CD4-positive, CD25-positive, alpha-beta regulatory T cell (primary cell): ENCODE measurements around the gene CRACR2B. TPM values are rescaled to one million over a fixed set of nuclear protein-coding genes. Genes with fewer than 3 reads are reported as not detected.
A peak's percentile ranks its signal among the peaks of the same experiment; 100 is the strongest.

ENCODE experiments used
- ATAC-seq, 2 donors: fragments of 150-1000 bp; cut with Tn5 transposase; one replicate each; pipeline ENCODE4 v1.10.0; 2021; ENCODE audit warnings: low read depth in 2 of 2, moderate number of reproducible peaks in 2 of 2, moderate library complexity in 1 of 2
- DNase-seq, 3 donors: peaks; one replicate each; pipeline versions ENCODE4 v3.0.0 to v3.0.0-alpha.2; 2012 to 2022; ENCODE audit warnings: mixed read lengths in 1 of 3
- H3K27ac ChIP-seq: one replicate; pipeline ENCODE4 v1.7.0; 2013; ENCODE audit warnings: mild to moderate bottlenecking, low read length; ENCODE audit not compliant: insufficient read depth, poor library complexity, severe bottlenecking
- H3K27me3 ChIP-seq: one replicate; pipeline ENCODE4 v1.7.0; 2013; ENCODE audit warnings: low read length; ENCODE audit not compliant: control insufficient read depth, insufficient read depth
- H3K36me3 ChIP-seq: one replicate; pipeline ENCODE4 v1.7.0; 2013; ENCODE audit warnings: mild to moderate bottlenecking, low read length, moderate library complexity; ENCODE audit not compliant: control insufficient read depth, insufficient read depth
- H3K4me1 ChIP-seq: 2 replicates; pipeline ENCODE4 v1.7.0; 2013; ENCODE audit warnings: mild to moderate bottlenecking, low read length; ENCODE audit not compliant: insufficient read depth, control insufficient read depth, poor library complexity, severe bottlenecking
- H3K4me3 ChIP-seq: one replicate; pipeline ENCODE4 v1.7.0; 2013; ENCODE audit warnings: low read depth, mild to moderate bottlenecking, low read length, moderate library complexity
- H3K9me3 ChIP-seq, 2 experiments: 1 replicate in 1 of 2; 2 replicates in 1 of 2; pipeline ENCODE4 v1.7.0; 2013; ENCODE audit warnings: low read length in 2 of 2, mild to moderate bottlenecking in 1 of 2, moderate library complexity in 1 of 2; ENCODE audit not compliant: control insufficient read depth in 2 of 2
- H3K27ac Mint-ChIP-seq, 3 donors: one replicate each; pipeline ENCODE4 v1.8.0; 2020 to 2022; ENCODE audit warnings: mild to moderate bottlenecking in 3 of 3, mixed read lengths in 3 of 3, moderate library complexity in 2 of 3
- H3K27me3 Mint-ChIP-seq: one replicate; pipeline ENCODE4 v1.8.0; 2022; ENCODE audit warnings: mild to moderate bottlenecking, mixed read lengths
- H3K36me3 Mint-ChIP-seq: one replicate; pipeline ENCODE4 v1.8.0; 2020; ENCODE audit warnings: mixed read lengths
- H3K4me1 Mint-ChIP-seq, 4 donors: one replicate each; pipeline ENCODE4 v1.8.0; 2020 to 2022; ENCODE audit warnings: mixed read lengths in 4 of 4, mild to moderate bottlenecking in 1 of 4
- H3K4me3 Mint-ChIP-seq, 4 donors: one replicate each; pipeline ENCODE4 v1.8.0; 2020 to 2022; ENCODE audit warnings: mild to moderate bottlenecking in 4 of 4, mixed read lengths in 4 of 4, moderate library complexity in 3 of 4
- H3K9me3 Mint-ChIP-seq, 7 donors: one replicate each; pipeline ENCODE4 v1.8.0; 2020 to 2022; ENCODE audit warnings: mixed read lengths in 7 of 7, mild to moderate bottlenecking in 3 of 7, moderate library complexity in 2 of 7
- polyA plus RNA-seq, 4 donors: library from polyadenylated mRNA; unstranded; fragments of 300-500 nt; fragmentation: Illumina TruSeq; gene quantifications; one replicate each; pipeline ENCODE4 v1.2.3, GENCODE V29; 2021
- total RNA-seq: library from RNA; stranded (reverse); gene quantifications from one replicate; pipeline ENCODE4 v1.2.3, GENCODE V29; 2022

The CRACR2B gene
- total and polyA plus RNA-seq, 5 donors from 2014 or later: 0.11 to 1.2 (median 0.21) TPM; not detected in 1

GRCh38 chr11:797296-798092 lies 30.2 kb upstream of the CRACR2B start:
- Mint-ChIP-seq H3K27me3 (no peaks in the 10 kb centered on the region), H3K9me3 (no peaks in the 10 kb centered on the region), H3K4me3 (peak overlapping the region; percentile 90 to 99 (median 96)), H3K4me1 (peaks cover 0 to 17% (median 3%) of the 10 kb centered on the region in 4 donors), H3K27ac (peak overlapping the region; percentile 80 to 91 (median 87)), H3K36me3 (no peaks in the 10 kb centered on the region)
- Histone ChIP-seq H3K4me1 (peaks cover 38% of the 10 kb centered on the region), H3K27ac (peak overlapping the region; percentile 92), H3K4me3 (peak overlapping the region; percentile 55), H3K36me3 (peaks cover 8% of the 10 kb centered on the region), H3K27me3 (no peaks in the 10 kb centered on the region), H3K9me3 (no peaks in the 10 kb centered on the region)
- peak; percentile 69 to 84 (median 75) for DNase-seq
- ATAC-seq: peak; percentile 46 to 52

GRCh38 chr11:798093-798713 lies 29.5 kb upstream of the CRACR2B start, which contains the start of gene SLC25A22:
Gene SLC25A22 (minus strand): TSS chr11:798281. CDS start chr11:795006, 3,275 bp downstream.
- Mint-ChIP-seq H3K27ac (peak within 1 kb of the TSS; percentile 80 to 91 (median 87)), H3K9me3 (no peaks in the 10 kb centered on the region), H3K4me1 (peaks cover 0 to 19% (median 3%) of the 10 kb centered on the region in 4 donors), H3K27me3 (no peaks in the 10 kb centered on the region), H3K36me3 (no peaks in the 10 kb centered on the region), H3K4me3 (peak within 1 kb of the TSS; percentile 90 to 99 (median 96))
- peak within 1 kb of the TSS; percentile 92 for H3K27ac ChIP-seq
- peaks cover 8% of the 10 kb centered on the region for H3K36me3 ChIP-seq
- ATAC-seq (peak; percentile 72 to 77), DNase-seq (peak; percentile 76 to 86 (median 86))
- H3K9me3 ChIP-seq: no peaks in the 10 kb centered on the region
- H3K4me3 ChIP-seq: peak within 1 kb of the TSS; percentile 55
- no peaks in the 10 kb centered on the region for H3K27me3 ChIP-seq
- peaks cover 41% of the 10 kb centered on the region for H3K4me1 ChIP-seq

- ATAC-seq: no peak
Measured at GRCh38 chr11:799641-800316, 27.9 kb upstream of the CRACR2B start.

GRCh38 chr11:800473-800872 lies 27.2 kb upstream of the CRACR2B start:
- no peak overlapping the region for H3K4me3 Mint-ChIP-seq
- no peaks in the 10 kb centered on the region for H3K27me3 Mint-ChIP-seq
- Histone ChIP-seq H3K4me3 (no peak overlapping the region), H3K4me1 (peaks cover 54% of the 10 kb centered on the region), H3K9me3 (no peaks in the 10 kb centered on the region), H3K27ac (no peak overlapping the region), H3K27me3 (no peaks in the 10 kb centered on the region), H3K36me3 (no peaks in the 10 kb centered on the region)
- peaks cover 0 to 28% (median 3%) of the 10 kb centered on the region in 4 donors for H3K4me1 Mint-ChIP-seq
- no peak overlapping the region for H3K27ac Mint-ChIP-seq
- no peaks in the 10 kb centered on the region for H3K9me3 Mint-ChIP-seq
- no peaks in the 10 kb centered on the region for H3K36me3 Mint-ChIP-seq
- no peak for ATAC-seq
- no peak for DNase-seq

More at GRCh38 chr11:799641-800316, 27.9 kb upstream of the CRACR2B start:
- Mint-ChIP-seq H3K27me3 (no peaks in the 10 kb centered on the region), H3K9me3 (no peaks in the 10 kb centered on the region), H3K4me3 (no peak overlapping the region), H3K27ac (no peak overlapping the region), H3K36me3 (no peaks in the 10 kb centered on the region), H3K4me1 (peaks cover 0 to 27% (median 3%) of the 10 kb centered on the region in 4 donors)
- Histone ChIP-seq H3K9me3 (no peaks in the 10 kb centered on the region), H3K27me3 (no peaks in the 10 kb centered on the region), H3K27ac (no peak overlapping the region), H3K4me3 (no peak overlapping the region), H3K4me1 (peaks cover 54% of the 10 kb centered on the region), H3K36me3 (no peaks in the 10 kb centered on the region)
- DNase-seq: no peak

GRCh38 chr11:801097-801780 lies 26.5 kb upstream of the CRACR2B start:
- no peaks in the 10 kb centered on the region for H3K36me3 Mint-ChIP-seq
- no peaks in the 10 kb centered on the region for H3K27me3 Mint-ChIP-seq
- Histone ChIP-seq H3K9me3 (no peaks in the 10 kb centered on the region), H3K4me1 (peaks cover 50% of the 10 kb centered on the region), H3K27me3 (no peaks in the 10 kb centered on the region), H3K27ac (no peak overlapping the region), H3K36me3 (no peaks in the 10 kb centered on the region), H3K4me3 (no peak overlapping the region)
- H3K4me1 Mint-ChIP-seq: peaks cover 0 to 26% (median 3%) of the 10 kb centered on the region in 4 donors
- no peak overlapping the region for H3K4me3 Mint-ChIP-seq
- H3K27ac Mint-ChIP-seq: no peak overlapping the region
- ATAC-seq: no peak
- H3K9me3 Mint-ChIP-seq: no peaks in the 10 kb centered on the region
- DNase-seq: no peak

- no peaks in the 10 kb centered on the region for H3K36me3 Mint-ChIP-seq
- H3K4me3 Mint-ChIP-seq: no peak overlapping the region
- H3K4me3 ChIP-seq: no peak overlapping the region
- no peaks in the 10 kb centered on the region for H3K9me3 Mint-ChIP-seq
- H3K4me1 ChIP-seq: peaks cover 41% of the 10 kb centered on the region
- no peak for ATAC-seq
- H3K27me3 Mint-ChIP-seq: no peaks in the 10 kb centered on the region
- H3K27ac ChIP-seq: no peak overlapping the region
- no peak for DNase-seq
- peaks cover 0 to 18% (median 2%) of the 10 kb centered on the region in 4 donors for H3K4me1 Mint-ChIP-seq
- H3K9me3 ChIP-seq: no peaks in the 10 kb centered on the region
- H3K36me3 ChIP-seq: no peaks in the 10 kb centered on the region
- no peak overlapping the region for H3K27ac Mint-ChIP-seq
- H3K27me3 ChIP-seq: no peaks in the 10 kb centered on the region
Measured at GRCh38 chr11:802018-802617, 25.6 kb upstream of the CRACR2B start.
